GM23338 (cell line): Measurements from ENCODE around the gene MLLT1. TPM values are rescaled to one million over a fixed set of nuclear protein-coding genes. Genes with fewer than 3 reads are reported as not detected.

Experiments used
- ATAC-seq: fragments of 200-7000 bp; cut with Tn5 transposase; 3 replicates; pipeline ENCODE4 v1.9.1; 2020
- DNase-seq: peaks from one replicate; pipeline ENCODE4 v3.0.0-alpha.2; 2015; ENCODE audit warnings: low spot score
- H2AFZ ChIP-seq: fragments of 200-600 bp; sonication (generic); 2 replicates; pipeline ENCODE4 v1.8.0; 2016; ENCODE audit warnings: antibody characterized with exemption, mild to moderate bottlenecking, moderate library complexity
- H3F3A ChIP-seq: fragments of 200-600 bp; sonication (generic); replicated peaks from 2 replicates; pipeline ENCODE4 v1.8.0; 2017; ENCODE audit warnings: antibody characterized with exemption, mixed run types, low read depth
- H3K27ac ChIP-seq: fragments of 200-600 bp; sonication (generic); 2 replicates; pipeline ENCODE4 v1.6.1; 2016; ENCODE audit warnings: low read depth
- H3K27me3 ChIP-seq: fragments of 200-600 bp; sonication (generic); 2 replicates; pipeline ENCODE4 v1.8.0; 2016; ENCODE audit warnings: mild to moderate bottlenecking, mixed run types, moderate library complexity; ENCODE audit not compliant: insufficient read depth
- H3K36me3 ChIP-seq: fragments of 200-600 bp; sonication (generic); 2 replicates; pipeline ENCODE4 v1.8.0; 2016; ENCODE audit warnings: mild to moderate bottlenecking; ENCODE audit not compliant: insufficient read depth
- H3K4me1 ChIP-seq: fragments of 200-600 bp; sonication (generic); 2 replicates; pipeline ENCODE4 v1.8.0; 2016; ENCODE audit warnings: mild to moderate bottlenecking, moderate library complexity; ENCODE audit not compliant: insufficient read depth
- H3K4me2 ChIP-seq: fragments of 200-600 bp; sonication (generic); 2 replicates; pipeline ENCODE4 v1.7.1; 2017; ENCODE audit warnings: mixed run types
- H3K4me3 ChIP-seq: fragments of 200-600 bp; sonication (generic); 2 replicates; pipeline ENCODE4 v1.6.1; 2016; ENCODE audit warnings: mixed run types
- H3K79me2 ChIP-seq: fragments of 200-600 bp; sonication (generic); replicated peaks from 2 replicates; pipeline ENCODE4 v1.8.0; 2017; ENCODE audit warnings: mild to moderate bottlenecking; ENCODE audit not compliant: insufficient read depth
- H3K9me2 ChIP-seq: fragments of 200-600 bp; sonication (generic); 2 replicates; pipeline ENCODE4 v1.8.0; 2017; ENCODE audit not compliant: insufficient read depth
- H4K20me1 ChIP-seq: fragments of 200-600 bp; sonication (generic); replicated peaks from 2 replicates; pipeline ENCODE4 v1.8.0; 2017; ENCODE audit warnings: mild to moderate bottlenecking; ENCODE audit not compliant: insufficient read depth
- H3K27ac Mint-ChIP-seq: 2 replicates; pipeline ENCODE4 v1.8.0; 2020; ENCODE audit warnings: inconsistent platforms, mild to moderate bottlenecking, moderate library complexity, mixed read lengths
- H3K27me3 Mint-ChIP-seq: 3 replicates; pipeline ENCODE4 v1.8.0; 2022; ENCODE audit warnings: low read depth, mild to moderate bottlenecking, moderate library complexity, mixed read lengths, inconsistent platforms; ENCODE audit not compliant: insufficient read depth, poor library complexity
- H3K36me3 Mint-ChIP-seq: 3 replicates; pipeline ENCODE4 v1.8.0; 2021; ENCODE audit warnings: low read depth, mild to moderate bottlenecking, inconsistent platforms, moderate library complexity, mixed read lengths
- H3K4me1 Mint-ChIP-seq: 3 replicates; pipeline ENCODE4 v1.8.0; 2020; ENCODE audit warnings: mild to moderate bottlenecking, inconsistent platforms, mixed read lengths
- H3K4me3 Mint-ChIP-seq: 3 replicates; pipeline ENCODE4 v1.8.0; 2021; ENCODE audit warnings: moderate library complexity, mild to moderate bottlenecking, inconsistent platforms, mixed read lengths
- H3K9me3 Mint-ChIP-seq: 3 replicates; pipeline ENCODE4 v1.8.0; 2020; ENCODE audit warnings: moderate library complexity, mild to moderate bottlenecking, inconsistent platforms, mixed read lengths
- CREB1 ChIP-seq: fragments of 250-450 bp; sonication (Bioruptor Pico); IDR thresholded peaks from 2 replicates; pipeline ENCODE4 v1.5.0; 2020; ENCODE audit warnings: low read depth, mild to moderate bottlenecking, moderate library complexity
- EZH2phosphoT487 ChIP-seq: fragments of 200-600 bp; sonication (generic); IDR thresholded peaks from one replicate; pipeline ENCODE4 v1.8.1; 2018; ENCODE audit warnings: antibody characterized with exemption; ENCODE audit not compliant: unreplicated experiment
- JUNB ChIP-seq: IDR thresholded peaks from one replicate; pipeline ENCODE4 v1.6.1; 2016; ENCODE audit warnings: antibody characterized with exemption; ENCODE audit not compliant: unreplicated experiment
- NANOG ChIP-seq: IDR thresholded peaks from 2 replicates; pipeline ENCODE4 v1.6.1; 2016; ENCODE audit warnings: antibody characterized with exemption, borderline replicate concordance
- POLR2AphosphoS5 ChIP-seq: IDR thresholded peaks from 2 replicates; pipeline ENCODE4 v1.6.1; 2016; ENCODE audit warnings: antibody characterized with exemption, low read depth
- STAT1 ChIP-seq: IDR thresholded peaks from one replicate; pipeline ENCODE4 v1.6.1; 2016; ENCODE audit warnings: antibody characterized with exemption; ENCODE audit not compliant: unreplicated experiment
- ZNF114 ChIP-seq: fragments of 250-450 bp; sonication (Bioruptor Pico); IDR thresholded peaks from 2 replicates; pipeline ENCODE4 v1.5.0; 2020; ENCODE audit warnings: mild to moderate bottlenecking, moderate library complexity
- ZNF331 ChIP-seq: fragments of 250-450 bp; sonication (Bioruptor Pico); IDR thresholded peaks from 2 replicates; pipeline ENCODE4 v1.5.0; 2020; ENCODE audit warnings: low read depth, mild to moderate bottlenecking, moderate library complexity
- polyA plus RNA-seq: library from polyadenylated mRNA; unstranded; fragments of >200 nt; fragmentation: Nextera tagmentation; extraction: Ambion mirVana; gene quantifications from 2 replicates; pipeline ENCODE4 v1.2.1, GENCODE V29; 2016
- total RNA-seq: library from RNA; depleted of rRNA; stranded (reverse); fragments of >200 nt; shearing (Covaris generic); gene quantifications from 2 replicates; pipeline ENCODE4 v1.2.3, GENCODE V29; 2014
- TF ChIP-seq, protein P1 (sequence below): IDR thresholded peaks from 2 replicates; pipeline ENCODE4 v1.6.1; 2016; ENCODE audit warnings: antibody characterized with exemption
- TF ChIP-seq, protein P2 (sequence below): IDR thresholded peaks from one replicate; pipeline ENCODE4 v1.6.1; 2018; ENCODE audit warnings: antibody characterized with exemption; ENCODE audit not compliant: unreplicated experiment
- TF ChIP-seq, protein P3 (sequence below), 2 experiments: fragments of 200-600 bp in 1 of 2; sonication (generic) in 1 of 2; conservative IDR thresholded peaks; 2 replicates each; pipeline versions ENCODE4 v1.5.1 to v1.6.1; 2016 to 2017; ENCODE audit warnings: antibody characterized with exemption in 2 of 2, low read depth in 2 of 2, mild to moderate bottlenecking in 2 of 2, moderate library complexity in 1 of 2

The MLLT1 gene
- total and polyA plus RNA-seq, 2 experiments from 2014 or later = 17.8 to 23.4 TPM

DNA sequence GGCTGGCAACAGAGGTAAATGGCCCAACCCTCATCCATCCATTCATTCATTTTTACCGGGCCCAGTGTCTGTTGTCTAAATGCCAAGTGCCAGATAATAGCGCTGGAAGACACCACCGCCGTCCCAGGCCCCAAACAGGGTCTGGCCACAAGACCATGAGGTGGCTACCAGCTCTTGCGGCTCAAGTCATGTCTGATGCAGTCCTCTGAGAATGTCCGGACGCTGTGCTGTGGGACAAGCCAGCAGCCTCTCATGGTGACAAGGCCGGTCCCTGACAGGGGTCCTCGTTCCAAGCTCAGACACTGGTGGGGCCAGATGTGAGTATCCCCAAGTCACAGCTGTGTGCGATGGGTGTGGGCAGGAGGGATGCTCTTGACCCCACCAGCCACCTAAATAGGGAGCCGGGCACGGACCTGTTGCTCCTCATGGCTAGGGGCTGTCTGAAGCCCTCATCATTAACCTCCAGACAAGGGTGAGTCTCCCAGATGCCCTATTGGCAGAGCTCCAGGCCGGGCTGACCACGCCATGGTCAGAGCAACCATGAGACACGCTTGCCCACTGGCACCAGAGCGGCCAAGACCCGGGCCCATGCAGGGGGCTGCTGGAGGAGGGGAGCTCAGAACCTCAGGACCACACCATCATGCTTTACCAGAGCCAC, 58.4 kb downstream of the MLLT1 start:
- Histone ChIP-seq H3K4me3 (no peak overlapping the region), H3K4me2 (no peak overlapping the region), H3K36me3 (no peaks in the 10 kb centered on the region; the same call in 1 of the 2 replicates), H3K27ac (no peak overlapping the region), H3K79me2 (peaks cover 5% of the 10 kb centered on the region; the same call in 1 of the 2 replicates), H3K4me1 (no peaks in the 10 kb centered on the region), H3K27me3 (no peaks in the 10 kb centered on the region), H3K9me2 (no peaks in the 10 kb centered on the region), H4K20me1 (peaks cover 6% of the 10 kb centered on the region; the same call in 1 of the 2 replicates), H2AFZ (no peak overlapping the region), H3F3A (no peaks in the 10 kb centered on the region)
- Mint-ChIP-seq H3K27ac (no peak overlapping the region), H3K4me3 (no peak overlapping the region), H3K27me3 (peaks cover 9% of the 10 kb centered on the region), H3K4me1 (peaks cover 7% of the 10 kb centered on the region), H3K9me3 (no peaks in the 10 kb centered on the region), H3K36me3 (peaks cover 19% of the 10 kb centered on the region)
- TF ChIP-seq CREB1 (CRISPR knock-in tag) (no peak), STAT1 (no peak)
- TF ChIP-seq, protein P1, sequence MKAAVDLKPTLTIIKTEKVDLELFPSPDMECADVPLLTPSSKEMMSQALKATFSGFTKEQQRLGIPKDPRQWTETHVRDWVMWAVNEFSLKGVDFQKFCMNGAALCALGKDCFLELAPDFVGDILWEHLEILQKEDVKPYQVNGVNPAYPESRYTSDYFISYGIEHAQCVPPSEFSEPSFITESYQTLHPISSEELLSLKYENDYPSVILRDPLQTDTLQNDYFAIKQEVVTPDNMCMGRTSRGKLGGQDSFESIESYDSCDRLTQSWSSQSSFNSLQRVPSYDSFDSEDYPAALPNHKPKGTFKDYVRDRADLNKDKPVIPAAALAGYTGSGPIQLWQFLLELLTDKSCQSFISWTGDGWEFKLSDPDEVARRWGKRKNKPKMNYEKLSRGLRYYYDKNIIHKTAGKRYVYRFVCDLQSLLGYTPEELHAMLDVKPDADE = no peak
- DNase-seq (no peak), ATAC-seq (no peak)

DNA sequence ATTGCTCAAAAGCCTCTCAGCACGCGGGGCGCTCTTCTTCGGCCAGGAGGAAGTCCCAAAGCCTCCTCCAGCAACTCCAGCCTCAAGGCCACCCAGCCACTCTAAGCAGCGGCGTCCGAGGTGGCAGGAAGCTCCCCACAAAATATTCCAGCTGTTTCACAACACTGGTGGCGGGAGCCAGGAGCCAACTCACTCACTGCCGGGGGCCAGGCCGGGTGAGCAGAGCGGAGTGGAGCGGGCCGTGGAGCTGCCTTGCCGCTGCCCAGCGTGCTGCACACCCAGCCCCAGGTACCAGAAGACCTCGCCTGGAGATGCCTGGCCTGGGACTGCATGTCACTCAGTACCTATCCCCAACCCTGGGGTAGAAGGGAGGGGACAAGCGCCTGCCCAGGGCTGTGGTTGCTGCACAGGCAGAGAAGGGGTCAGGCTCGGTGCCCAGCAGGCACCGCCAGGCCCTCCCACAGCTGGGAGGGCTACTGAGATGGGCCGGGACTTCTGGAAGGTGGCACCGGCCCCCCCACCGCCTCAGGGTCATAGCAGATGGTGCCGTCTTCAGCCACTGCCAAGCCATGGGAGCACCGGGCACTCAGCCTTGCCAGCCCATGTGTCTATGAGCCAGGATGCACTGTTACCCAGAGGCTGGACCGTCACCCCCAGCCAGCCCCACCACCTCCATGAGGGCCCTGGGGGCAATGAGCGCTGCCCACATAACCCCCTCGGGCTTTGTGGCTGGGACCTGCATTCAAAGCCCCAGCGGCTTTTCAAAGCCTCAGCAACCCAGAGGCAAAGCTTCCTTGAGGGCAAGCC, 59.2 kb downstream of the MLLT1 start:
- H3K36me3 ChIP-seq = no peaks in the 10 kb centered on the region; the same call in 1 of the 2 replicates
- H3K27me3 ChIP-seq = no peaks in the 10 kb centered on the region
- DNase-seq = no peak
- H3K4me2 ChIP-seq = no peak overlapping the region
- Mint-ChIP-seq H3K27ac (no peak overlapping the region), H3K27me3 (peaks cover 9% of the 10 kb centered on the region), H3K4me3 (no peak overlapping the region), H3K9me3 (no peaks in the 10 kb centered on the region), H3K36me3 (peaks cover 15% of the 10 kb centered on the region; the same call in 1 of the 3 replicates), H3K4me1 (peaks cover 7% of the 10 kb centered on the region)
- no peaks in the 10 kb centered on the region for H3F3A ChIP-seq
- H4K20me1 ChIP-seq = peaks cover 2% of the 10 kb centered on the region; the same call in 1 of the 2 replicates
- no peak for ATAC-seq
- peaks cover 5% of the 10 kb centered on the region; the same call in 1 of the 2 replicates for H3K79me2 ChIP-seq
- no peak overlapping the region for H2AFZ ChIP-seq
- no peaks in the 10 kb centered on the region for H3K9me2 ChIP-seq
- H3K4me3 ChIP-seq = no peak overlapping the region
- no peaks in the 10 kb centered on the region for H3K4me1 ChIP-seq
- no peak overlapping the region for H3K27ac ChIP-seq
- TF ChIP-seq STAT1 (no peak), JUNB (no peak), ZNF331 (no peak), EZH2phosphoT487 (no peak), NANOG (no peak), CREB1 (CRISPR knock-in tag) (no peak), POLR2AphosphoS5 (no peak), ZNF114 (CRISPR knock-in tag) (no peak)
- TF ChIP-seq, protein P2, sequence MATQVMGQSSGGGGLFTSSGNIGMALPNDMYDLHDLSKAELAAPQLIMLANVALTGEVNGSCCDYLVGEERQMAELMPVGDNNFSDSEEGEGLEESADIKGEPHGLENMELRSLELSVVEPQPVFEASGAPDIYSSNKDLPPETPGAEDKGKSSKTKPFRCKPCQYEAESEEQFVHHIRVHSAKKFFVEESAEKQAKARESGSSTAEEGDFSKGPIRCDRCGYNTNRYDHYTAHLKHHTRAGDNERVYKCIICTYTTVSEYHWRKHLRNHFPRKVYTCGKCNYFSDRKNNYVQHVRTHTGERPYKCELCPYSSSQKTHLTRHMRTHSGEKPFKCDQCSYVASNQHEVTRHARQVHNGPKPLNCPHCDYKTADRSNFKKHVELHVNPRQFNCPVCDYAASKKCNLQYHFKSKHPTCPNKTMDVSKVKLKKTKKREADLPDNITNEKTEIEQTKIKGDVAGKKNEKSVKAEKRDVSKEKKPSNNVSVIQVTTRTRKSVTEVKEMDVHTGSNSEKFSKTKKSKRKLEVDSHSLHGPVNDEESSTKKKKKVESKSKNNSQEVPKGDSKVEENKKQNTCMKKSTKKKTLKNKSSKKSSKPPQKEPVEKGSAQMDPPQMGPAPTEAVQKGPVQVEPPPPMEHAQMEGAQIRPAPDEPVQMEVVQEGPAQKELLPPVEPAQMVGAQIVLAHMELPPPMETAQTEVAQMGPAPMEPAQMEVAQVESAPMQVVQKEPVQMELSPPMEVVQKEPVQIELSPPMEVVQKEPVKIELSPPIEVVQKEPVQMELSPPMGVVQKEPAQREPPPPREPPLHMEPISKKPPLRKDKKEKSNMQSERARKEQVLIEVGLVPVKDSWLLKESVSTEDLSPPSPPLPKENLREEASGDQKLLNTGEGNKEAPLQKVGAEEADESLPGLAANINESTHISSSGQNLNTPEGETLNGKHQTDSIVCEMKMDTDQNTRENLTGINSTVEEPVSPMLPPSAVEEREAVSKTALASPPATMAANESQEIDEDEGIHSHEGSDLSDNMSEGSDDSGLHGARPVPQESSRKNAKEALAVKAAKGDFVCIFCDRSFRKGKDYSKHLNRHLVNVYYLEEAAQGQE = no peak
- TF ChIP-seq, protein P1 = no peak
- TF ChIP-seq, protein P3, sequence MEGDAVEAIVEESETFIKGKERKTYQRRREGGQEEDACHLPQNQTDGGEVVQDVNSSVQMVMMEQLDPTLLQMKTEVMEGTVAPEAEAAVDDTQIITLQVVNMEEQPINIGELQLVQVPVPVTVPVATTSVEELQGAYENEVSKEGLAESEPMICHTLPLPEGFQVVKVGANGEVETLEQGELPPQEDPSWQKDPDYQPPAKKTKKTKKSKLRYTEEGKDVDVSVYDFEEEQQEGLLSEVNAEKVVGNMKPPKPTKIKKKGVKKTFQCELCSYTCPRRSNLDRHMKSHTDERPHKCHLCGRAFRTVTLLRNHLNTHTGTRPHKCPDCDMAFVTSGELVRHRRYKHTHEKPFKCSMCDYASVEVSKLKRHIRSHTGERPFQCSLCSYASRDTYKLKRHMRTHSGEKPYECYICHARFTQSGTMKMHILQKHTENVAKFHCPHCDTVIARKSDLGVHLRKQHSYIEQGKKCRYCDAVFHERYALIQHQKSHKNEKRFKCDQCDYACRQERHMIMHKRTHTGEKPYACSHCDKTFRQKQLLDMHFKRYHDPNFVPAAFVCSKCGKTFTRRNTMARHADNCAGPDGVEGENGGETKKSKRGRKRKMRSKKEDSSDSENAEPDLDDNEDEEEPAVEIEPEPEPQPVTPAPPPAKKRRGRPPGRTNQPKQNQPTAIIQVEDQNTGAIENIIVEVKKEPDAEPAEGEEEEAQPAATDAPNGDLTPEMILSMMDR (conservative IDR thresholded peaks at IDR 0.05; ENCODE audit: low read depth in 2 of 2) = no peak
